Esophagus muscularis mucosa (tissue), 3 donors: ENCODE results near the gene OXT.

ENCODE experiments used
- POLR2AphosphoS5 ChIP-seq, 2 donors: sonication (generic); formaldehyde crosslinking; IDR thresholded peaks; one replicate each; pipeline ENCODE4 v1.6.1; 2017; ENCODE audit warnings: antibody characterized with exemption in 2 of 2
- TF ChIP-seq, protein P1 (sequence below), 3 experiments: fragments of 200-600 bp in 2 of 3; fragments of 450-650 bp in 1 of 3; sonication (generic) in 2 of 3; IDR thresholded peaks; one replicate each; pipeline ENCODE4 v1.5.1; 2017 to 2019; ENCODE audit warnings: antibody characterized with exemption in 3 of 3, mild to moderate bottlenecking in 2 of 3, moderate library complexity in 1 of 3

DNA sequence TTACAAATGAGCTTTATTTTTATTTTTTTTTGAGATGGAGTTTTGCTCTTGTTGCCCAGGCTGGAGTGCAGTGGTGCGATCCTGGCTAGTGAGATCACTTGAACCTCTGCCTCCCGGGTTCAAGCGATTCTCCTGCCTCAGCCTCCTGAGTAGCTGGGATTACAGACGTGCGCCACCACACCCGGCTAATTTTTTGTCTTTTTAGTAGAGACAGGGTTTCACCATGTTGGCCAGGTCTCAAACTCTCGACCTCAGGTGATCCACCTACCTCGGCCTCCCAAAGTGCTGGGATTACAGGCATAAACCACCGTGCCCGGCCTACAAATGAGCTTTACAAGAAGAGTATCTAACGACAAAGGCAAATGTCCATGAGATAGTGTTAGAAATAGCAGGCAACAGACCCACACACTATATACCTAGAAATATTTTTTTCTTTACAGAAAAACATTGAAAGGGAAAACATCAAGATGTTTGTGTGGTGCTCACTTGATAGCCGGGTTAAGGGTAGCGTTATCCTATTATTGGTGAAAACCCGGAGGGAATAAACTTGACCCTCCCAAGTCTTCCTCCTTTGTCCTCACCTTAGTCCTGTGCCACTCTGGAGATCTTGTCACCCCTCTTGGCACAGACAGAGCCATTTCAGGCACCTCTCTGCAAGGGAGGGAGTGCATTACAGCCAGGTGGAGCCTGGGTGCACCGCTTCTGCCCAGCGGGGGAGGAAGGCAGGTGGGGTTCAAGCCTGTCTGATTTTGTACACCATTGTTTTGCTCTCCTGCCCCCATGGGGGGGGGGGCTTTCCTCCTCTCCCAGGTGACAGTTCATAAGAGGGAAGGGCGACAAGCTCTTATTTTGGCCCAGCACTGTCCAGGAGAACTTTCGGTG, 34.1 kb downstream of the OXT start:
- TF ChIP-seq, protein P1, sequence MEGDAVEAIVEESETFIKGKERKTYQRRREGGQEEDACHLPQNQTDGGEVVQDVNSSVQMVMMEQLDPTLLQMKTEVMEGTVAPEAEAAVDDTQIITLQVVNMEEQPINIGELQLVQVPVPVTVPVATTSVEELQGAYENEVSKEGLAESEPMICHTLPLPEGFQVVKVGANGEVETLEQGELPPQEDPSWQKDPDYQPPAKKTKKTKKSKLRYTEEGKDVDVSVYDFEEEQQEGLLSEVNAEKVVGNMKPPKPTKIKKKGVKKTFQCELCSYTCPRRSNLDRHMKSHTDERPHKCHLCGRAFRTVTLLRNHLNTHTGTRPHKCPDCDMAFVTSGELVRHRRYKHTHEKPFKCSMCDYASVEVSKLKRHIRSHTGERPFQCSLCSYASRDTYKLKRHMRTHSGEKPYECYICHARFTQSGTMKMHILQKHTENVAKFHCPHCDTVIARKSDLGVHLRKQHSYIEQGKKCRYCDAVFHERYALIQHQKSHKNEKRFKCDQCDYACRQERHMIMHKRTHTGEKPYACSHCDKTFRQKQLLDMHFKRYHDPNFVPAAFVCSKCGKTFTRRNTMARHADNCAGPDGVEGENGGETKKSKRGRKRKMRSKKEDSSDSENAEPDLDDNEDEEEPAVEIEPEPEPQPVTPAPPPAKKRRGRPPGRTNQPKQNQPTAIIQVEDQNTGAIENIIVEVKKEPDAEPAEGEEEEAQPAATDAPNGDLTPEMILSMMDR (IDR thresholded peaks at IDR 0.05), result no peak
- TF ChIP-seq POLR2AphosphoS5 (IDR thresholded peaks at IDR 0.05), result no peak
